DOHH2 (cell line): ENCODE results near the gene H1-8.
"Not testable (repeated sequence)": the region's sequence is repeated elsewhere in the genome, so short reads cannot be mapped to it uniquely, and the experiment has no call there.

Experiments
- H3F3A ChIP-seq: fragments of 200-600 bp; sonication (generic), shearing (Covaris generic); 2 replicates; pipeline ENCODE4 v1.6.0; 2016; ENCODE audit warnings: antibody characterized with exemption, mild to moderate bottlenecking; ENCODE audit not compliant: control insufficient read depth, insufficient read depth
- H3K27ac ChIP-seq: fragments of 200-600 bp; sonication (generic); 2 replicates; pipeline ENCODE4 v1.5.1; 2014; ENCODE audit warnings: low read depth, mild to moderate bottlenecking, low read length, moderate library complexity
- H3K27me3 ChIP-seq: fragments of 200-600 bp; sonication (generic); 2 replicates; pipeline ENCODE4 v1.6.1; 2014; ENCODE audit warnings: mild to moderate bottlenecking, low read length, mixed read lengths; ENCODE audit not compliant: control insufficient read depth
- H3K36me3 ChIP-seq: fragments of 200-600 bp; sonication (generic); 2 replicates; pipeline ENCODE4 v1.6.1; 2014; ENCODE audit warnings: mild to moderate bottlenecking, low read length, moderate library complexity, mixed read lengths; ENCODE audit not compliant: control insufficient read depth
- H3K4me1 ChIP-seq: fragments of 200-600 bp; sonication (generic); 2 replicates; pipeline ENCODE4 v1.6.1; 2014; ENCODE audit warnings: mild to moderate bottlenecking, low read length, mixed read lengths; ENCODE audit not compliant: control insufficient read depth
- H3K4me2 ChIP-seq: fragments of 200-600 bp; sonication (generic); 2 replicates; pipeline ENCODE4 v1.6.0; 2014; ENCODE audit warnings: mild to moderate bottlenecking, low read length, moderate library complexity
- H3K4me3 ChIP-seq: fragments of 200-600 bp; sonication (generic); 2 replicates; pipeline ENCODE4 v1.5.1; 2014; ENCODE audit warnings: mild to moderate bottlenecking, low read length, mixed read lengths
- H3K79me2 ChIP-seq: fragments of 200-600 bp; sonication (generic); 2 replicates; pipeline ENCODE4 v1.6.1; 2014; ENCODE audit warnings: mild to moderate bottlenecking, low read length, mixed read lengths; ENCODE audit not compliant: control insufficient read depth
- H3K9me2 ChIP-seq: fragments of 200-600 bp; sonication (generic); replicated peaks from 2 replicates; pipeline ENCODE4 v1.6.1; 2014; ENCODE audit warnings: mild to moderate bottlenecking, low read length, mixed read lengths; ENCODE audit not compliant: control insufficient read depth
- H3K9me3 ChIP-seq: fragments of 200-600 bp; sonication (generic); 2 replicates; pipeline ENCODE4 v1.6.1; 2014; ENCODE audit warnings: antibody characterized with exemption, low read length, mixed read lengths; ENCODE audit not compliant: control insufficient read depth, insufficient read depth
- H4K20me1 ChIP-seq: fragments of 200-600 bp; sonication (generic); 2 replicates; pipeline ENCODE4 v1.6.0; 2014; ENCODE audit warnings: low read depth, mild to moderate bottlenecking, antibody characterized with exemption, low read length, moderate library complexity; ENCODE audit not compliant: control insufficient read depth, insufficient read depth
- CTCF ChIP-seq: fragments of 200-600 bp; sonication (generic); IDR thresholded peaks from one replicate; pipeline ENCODE4 v1.5.1; 2014; ENCODE audit warnings: antibody characterized with exemption, mild to moderate bottlenecking, low read depth, low read length; ENCODE audit not compliant: poor library complexity, severe bottlenecking
- EZH2phosphoT487 ChIP-seq: fragments of 200-600 bp; sonication (generic); IDR thresholded peaks from 2 replicates; pipeline ENCODE4 v1.6.1; 2017; ENCODE audit warnings: borderline replicate concordance, mild to moderate bottlenecking, antibody characterized with exemption, low read length, moderate library complexity, mixed read lengths

H1-8 gene

DNA sequence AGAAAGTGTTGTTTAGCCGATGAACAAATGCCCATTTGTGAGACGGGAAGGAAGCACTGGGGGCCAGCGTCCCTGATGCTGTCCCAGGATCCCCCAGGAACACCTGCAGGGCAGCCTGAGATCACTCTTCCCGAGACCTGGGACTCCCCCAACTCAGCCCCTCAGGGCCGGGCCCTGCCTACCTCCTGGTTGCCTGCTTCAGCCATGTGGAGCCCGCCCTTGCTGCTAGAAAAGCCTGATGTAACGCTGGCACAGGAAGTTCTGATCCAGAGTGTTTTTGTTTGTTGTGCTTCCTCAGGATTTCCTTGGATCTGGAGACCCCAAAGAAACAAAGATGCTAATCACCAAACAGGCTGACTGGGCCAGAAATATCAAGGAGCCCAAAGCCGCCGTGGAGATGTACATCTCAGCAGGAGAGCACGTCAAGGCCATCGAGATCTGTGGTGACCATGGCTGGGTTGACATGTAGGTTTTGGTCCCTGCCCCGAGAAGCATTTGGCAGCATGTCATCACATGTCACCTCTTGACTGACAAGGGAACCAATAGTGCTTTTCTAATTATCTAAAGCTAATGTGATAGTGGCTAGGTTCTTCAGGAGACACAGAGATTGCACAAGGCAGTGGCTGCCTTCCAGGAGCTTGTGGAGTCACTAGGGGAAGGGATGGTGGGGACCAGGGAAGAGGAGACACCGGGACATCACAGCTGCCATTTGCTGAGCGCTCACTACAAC lies 43.2 kb upstream of the H1-8 start:
- not testable (repeated sequence) for H3K4me3 ChIP-seq, H3F3A ChIP-seq, H3K36me3 ChIP-seq, H3K9me2 ChIP-seq, H3K4me1 ChIP-seq, H3K9me3 ChIP-seq, H3K27me3 ChIP-seq, H3K27ac ChIP-seq, H4K20me1 ChIP-seq, H3K4me2 ChIP-seq, H3K79me2 ChIP-seq

DNA sequence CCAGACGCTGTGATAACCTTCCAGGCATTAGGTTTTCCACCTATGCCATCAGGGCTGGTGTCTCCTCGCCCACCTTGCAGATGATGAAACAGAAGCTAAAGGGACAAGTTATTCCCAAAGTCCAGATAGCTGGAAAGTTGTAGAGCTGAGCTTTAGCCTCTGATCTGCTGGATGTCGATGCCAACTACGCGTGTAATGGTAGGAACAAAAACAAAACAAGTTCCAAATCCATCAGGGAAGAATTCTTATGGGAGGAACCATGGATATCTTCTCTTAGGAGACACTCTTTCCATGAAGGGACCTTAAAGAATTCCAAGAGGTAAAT lies 42.7 kb upstream of the H1-8 start:
- Histone ChIP-seq H3F3A (no peaks in the 10 kb centered on the region), H4K20me1 (no peaks in the 10 kb centered on the region), H3K4me1 (no peaks in the 10 kb centered on the region), H3K9me3 (no peaks in the 10 kb centered on the region), H3K27me3 (no peaks in the 10 kb centered on the region), H3K27ac (no peak overlapping the region), H3K79me2 (no peaks in the 10 kb centered on the region), H3K36me3 (no peaks in the 10 kb centered on the region), H3K9me2 (no peaks in the 10 kb centered on the region), H3K4me3 (no peak overlapping the region), H3K4me2 (no peak overlapping the region)
- TF ChIP-seq EZH2phosphoT487 (no peak), CTCF (no peak)

- TF ChIP-seq CTCF (no peak), EZH2phosphoT487 (no peak)
- H3K9me2 ChIP-seq, result no peaks in the 10 kb centered on the region
- no peaks in the 10 kb centered on the region for H3K4me1 ChIP-seq
- no peaks in the 10 kb centered on the region; the same call in 1 of the 2 replicates for H3K36me3 ChIP-seq
- no peaks in the 10 kb centered on the region for H3F3A ChIP-seq
- H4K20me1 ChIP-seq, result no peaks in the 10 kb centered on the region
- no peaks in the 10 kb centered on the region for H3K79me2 ChIP-seq
- no peaks in the 10 kb centered on the region for H3K27me3 ChIP-seq
- no peaks in the 10 kb centered on the region for H3K9me3 ChIP-seq
- H3K4me2 ChIP-seq, result no peak overlapping the region
- H3K4me3 ChIP-seq, result no peak overlapping the region
- no peak overlapping the region for H3K27ac ChIP-seq
Measured at GRCh38 chr3:129501630-129502029, 41.3 kb upstream of the H1-8 start.

DNA sequence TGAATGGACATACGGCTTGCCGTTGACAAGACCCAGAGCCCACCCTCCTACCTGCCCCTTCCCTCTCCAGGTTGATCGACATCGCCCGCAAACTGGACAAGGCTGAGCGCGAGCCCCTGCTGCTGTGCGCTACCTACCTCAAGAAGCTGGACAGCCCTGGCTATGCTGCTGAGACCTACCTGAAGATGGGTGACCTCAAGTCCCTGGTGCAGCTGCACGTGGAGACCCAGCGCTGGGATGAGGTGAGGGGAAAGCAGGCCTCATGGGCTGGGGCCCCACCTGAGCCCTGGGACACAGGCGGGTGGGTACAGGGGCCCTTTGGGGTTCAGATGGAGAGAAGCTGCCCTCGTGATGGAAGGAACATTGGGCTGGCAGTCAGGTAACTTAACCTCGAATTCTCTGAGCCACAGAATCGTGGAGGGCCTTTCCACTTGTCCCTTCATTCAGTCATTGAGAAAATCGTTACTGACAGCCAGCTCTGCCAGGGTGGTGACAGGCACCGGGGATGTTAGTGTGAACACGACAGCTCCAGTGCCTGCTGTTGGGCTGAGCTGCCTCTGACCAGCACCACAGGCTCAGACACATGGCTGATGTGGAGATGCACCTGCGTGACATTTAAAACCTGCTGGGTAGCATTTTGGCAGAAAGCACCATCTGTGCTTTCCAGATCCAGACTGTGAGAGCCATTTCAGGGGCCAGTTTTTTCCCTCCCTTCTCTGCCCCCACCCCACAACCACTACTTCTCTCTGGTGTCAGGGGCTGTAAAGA lies 40.1 kb upstream of the H1-8 start:
- Histone ChIP-seq H3K4me2 (no peak overlapping the region), H3F3A (no peaks in the 10 kb centered on the region), H4K20me1 (no peaks in the 10 kb centered on the region), H3K27me3 (no peaks in the 10 kb centered on the region), H3K4me3 (no peak overlapping the region), H3K79me2 (no peaks in the 10 kb centered on the region), H3K4me1 (no peaks in the 10 kb centered on the region), H3K36me3 (no peaks in the 10 kb centered on the region; the same call in 1 of the 2 replicates), H3K9me3 (no peaks in the 10 kb centered on the region), H3K9me2 (no peaks in the 10 kb centered on the region), H3K27ac (no peak overlapping the region)
- TF ChIP-seq EZH2phosphoT487 (no peak), CTCF (no peak)
